Measurements from ENCODE around the gene WWOX. TPM values are rescaled to one million over a fixed set of nuclear protein-coding genes. Genes with fewer than 3 reads are reported as not detected.

WWOX gene
- total RNA-seq, 1 donor from 2014 or later, result 28.2 TPM

DNA sequence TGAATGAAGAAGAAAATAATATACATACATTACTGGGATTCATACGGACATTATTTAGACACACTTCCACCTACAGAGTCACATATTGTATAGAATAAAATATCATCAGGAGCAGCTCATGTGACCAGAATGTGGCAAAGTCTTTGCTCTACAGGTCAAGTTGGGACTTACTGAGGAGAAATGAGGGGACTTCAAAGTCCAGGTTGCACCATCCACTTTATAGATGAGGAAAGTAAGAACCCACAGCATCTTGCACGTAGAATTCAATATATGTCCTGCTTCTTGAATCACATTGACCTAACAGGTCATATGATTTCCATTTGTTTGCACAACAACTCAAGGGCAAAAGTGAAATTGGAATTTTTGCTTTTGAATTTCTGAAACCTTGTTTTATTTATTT, 524.3 kb downstream of the WWOX start:
- Mint-ChIP-seq H3K4me3 (no peak overlapping the region), H3K9me3 (peaks cover 5% of the 10 kb centered on the region)

DNA sequence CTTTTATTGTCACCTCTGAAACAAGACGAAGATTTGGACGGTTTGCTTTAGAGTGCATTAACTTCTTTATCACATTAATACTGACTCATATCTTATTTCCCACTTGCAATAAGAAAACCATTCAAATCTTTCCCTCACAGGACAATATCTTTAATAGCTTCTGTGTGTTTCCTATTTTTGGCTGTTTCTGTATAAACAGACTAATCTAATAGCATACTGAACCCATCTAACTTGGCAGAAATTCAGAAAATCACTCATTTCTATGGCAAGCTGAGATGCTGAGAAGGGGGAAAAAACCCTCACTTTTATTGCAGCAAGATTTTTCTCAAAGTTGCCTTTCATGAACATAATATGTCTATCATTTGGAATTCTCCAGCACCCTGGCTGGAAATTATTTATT, 524.9 kb downstream of the WWOX start:
- TF ChIP-seq, protein P1, sequence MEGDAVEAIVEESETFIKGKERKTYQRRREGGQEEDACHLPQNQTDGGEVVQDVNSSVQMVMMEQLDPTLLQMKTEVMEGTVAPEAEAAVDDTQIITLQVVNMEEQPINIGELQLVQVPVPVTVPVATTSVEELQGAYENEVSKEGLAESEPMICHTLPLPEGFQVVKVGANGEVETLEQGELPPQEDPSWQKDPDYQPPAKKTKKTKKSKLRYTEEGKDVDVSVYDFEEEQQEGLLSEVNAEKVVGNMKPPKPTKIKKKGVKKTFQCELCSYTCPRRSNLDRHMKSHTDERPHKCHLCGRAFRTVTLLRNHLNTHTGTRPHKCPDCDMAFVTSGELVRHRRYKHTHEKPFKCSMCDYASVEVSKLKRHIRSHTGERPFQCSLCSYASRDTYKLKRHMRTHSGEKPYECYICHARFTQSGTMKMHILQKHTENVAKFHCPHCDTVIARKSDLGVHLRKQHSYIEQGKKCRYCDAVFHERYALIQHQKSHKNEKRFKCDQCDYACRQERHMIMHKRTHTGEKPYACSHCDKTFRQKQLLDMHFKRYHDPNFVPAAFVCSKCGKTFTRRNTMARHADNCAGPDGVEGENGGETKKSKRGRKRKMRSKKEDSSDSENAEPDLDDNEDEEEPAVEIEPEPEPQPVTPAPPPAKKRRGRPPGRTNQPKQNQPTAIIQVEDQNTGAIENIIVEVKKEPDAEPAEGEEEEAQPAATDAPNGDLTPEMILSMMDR (conservative IDR thresholded peaks at IDR 0.05), result no peak
- no peak overlapping the region for H3K4me3 Mint-ChIP-seq
- H3K9me3 Mint-ChIP-seq, result peaks cover 5% of the 10 kb centered on the region

More for the DNA sequence above, 524.3 kb downstream of the WWOX start:
- TF ChIP-seq, protein P1 (conservative IDR thresholded peaks at IDR 0.05), result no peak
- no peak overlapping the region for H3K27ac Mint-ChIP-seq
- peaks cover 6% of the 10 kb centered on the region for H3K4me1 Mint-ChIP-seq (ENCODE audit: unreplicated experiment)
- no peaks in the 10 kb centered on the region for H3K27me3 Mint-ChIP-seq
- DNase-seq (ENCODE audit: extremely low spot score, unreplicated experiment), result no peak
- H3K36me3 Mint-ChIP-seq, result no peaks in the 10 kb centered on the region

DNA sequence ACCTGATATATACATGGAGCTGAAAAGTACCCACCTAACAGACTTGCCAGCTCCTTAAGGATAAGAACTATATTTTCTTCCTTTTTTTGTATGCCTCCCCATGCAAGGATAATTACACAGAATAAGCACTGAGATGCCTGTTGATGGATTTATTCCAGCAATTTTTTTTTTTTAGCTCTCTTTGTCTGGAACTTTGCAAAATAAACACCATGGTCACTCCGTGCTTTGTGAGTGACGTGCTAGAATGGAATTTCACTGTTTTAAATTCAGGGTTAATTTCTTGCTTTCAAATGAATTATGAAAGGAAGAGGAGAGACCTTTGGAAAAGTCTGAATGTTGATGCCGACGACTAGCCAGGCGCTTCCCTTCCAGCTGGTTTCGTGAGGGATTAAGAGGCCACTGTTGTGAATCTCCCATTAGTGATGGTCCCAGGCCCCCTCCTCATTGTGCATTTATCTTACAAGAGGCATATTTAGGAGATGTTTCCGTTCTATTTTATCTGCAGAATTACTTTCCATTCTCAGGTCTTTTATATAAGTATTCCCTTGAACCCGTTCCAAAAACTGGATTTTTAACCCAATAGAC, 529.1 kb downstream of the WWOX start:
- Mint-ChIP-seq H3K9me3 (peaks cover 8% of the 10 kb centered on the region), H3K4me3 (no peak overlapping the region), H3K27ac (no peak overlapping the region), H3K27me3 (no peaks in the 10 kb centered on the region), H3K4me1 (ENCODE audit: unreplicated experiment) (peaks cover 6% of the 10 kb centered on the region), H3K36me3 (no peaks in the 10 kb centered on the region)
- TF ChIP-seq, protein P1 (conservative IDR thresholded peaks at IDR 0.05), result no peak
- no peak for DNase-seq (ENCODE audit: extremely low spot score, unreplicated experiment)

More for the DNA sequence above, 524.9 kb downstream of the WWOX start:
- Mint-ChIP-seq H3K36me3 (no peaks in the 10 kb centered on the region), H3K27me3 (no peaks in the 10 kb centered on the region), H3K27ac (no peak overlapping the region), H3K4me1 (ENCODE audit: unreplicated experiment) (peaks cover 6% of the 10 kb centered on the region)
- no peak for DNase-seq (ENCODE audit: extremely low spot score, unreplicated experiment)

DNA sequence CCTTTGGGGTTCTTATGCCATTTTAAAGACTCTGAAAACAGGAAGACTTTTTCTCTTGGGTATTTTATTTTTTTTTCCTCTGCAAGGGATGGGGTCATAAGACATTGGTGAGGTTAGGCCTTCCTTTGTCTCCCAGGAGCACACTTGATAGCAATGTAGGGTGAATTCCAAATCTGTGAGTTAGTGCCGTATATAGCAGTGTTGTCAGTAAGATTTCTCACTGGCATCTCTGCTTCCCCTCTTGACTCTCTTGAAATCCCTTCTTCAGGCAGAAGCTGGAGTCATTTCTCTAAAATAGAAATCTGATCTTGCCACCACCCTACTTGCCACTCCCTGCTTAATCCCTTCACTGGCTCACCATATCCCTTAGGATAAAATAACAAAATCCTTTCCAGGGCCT, 529.7 kb downstream of the WWOX start:
- Mint-ChIP-seq H3K9me3 (peaks cover 8% of the 10 kb centered on the region), H3K27ac (no peak overlapping the region), H3K27me3 (no peaks in the 10 kb centered on the region), H3K4me1 (ENCODE audit: unreplicated experiment) (peaks cover 5% of the 10 kb centered on the region), H3K4me3 (no peak overlapping the region), H3K36me3 (no peaks in the 10 kb centered on the region)
- no peak for DNase-seq (ENCODE audit: extremely low spot score, unreplicated experiment)
- TF ChIP-seq, protein P1 (conservative IDR thresholded peaks at IDR 0.05), result no peak

DNA sequence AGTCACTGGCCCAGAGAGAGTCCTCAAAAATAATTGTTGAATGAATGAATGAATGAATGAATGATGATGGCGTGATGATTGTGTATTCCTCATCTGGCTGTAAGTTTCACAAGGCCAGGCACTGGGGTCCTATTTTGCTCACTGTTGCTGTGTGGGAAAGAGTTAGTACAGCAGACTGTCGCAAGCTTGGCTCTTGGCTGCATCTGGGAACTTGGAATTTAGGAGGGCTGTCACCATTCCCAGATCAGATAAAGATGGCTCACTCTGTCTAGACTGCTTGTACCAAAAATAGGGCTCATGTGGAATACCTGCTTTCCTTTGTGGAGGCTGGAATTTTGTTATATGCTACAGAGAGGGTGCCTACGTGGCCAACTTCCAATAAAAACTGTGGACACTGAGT, 530.6 kb downstream of the WWOX start:
- H3K9me3 Mint-ChIP-seq, result peaks cover 8% of the 10 kb centered on the region
- no peak for DNase-seq (ENCODE audit: extremely low spot score, unreplicated experiment)
- no peak overlapping the region for H3K27ac Mint-ChIP-seq
- H3K36me3 Mint-ChIP-seq, result no peaks in the 10 kb centered on the region
- TF ChIP-seq, protein P1 (conservative IDR thresholded peaks at IDR 0.05), result no peak
- H3K27me3 Mint-ChIP-seq, result no peaks in the 10 kb centered on the region
- H3K4me1 Mint-ChIP-seq (ENCODE audit: unreplicated experiment), result no peaks in the 10 kb centered on the region
- no peak overlapping the region for H3K4me3 Mint-ChIP-seq
